ENCODE measurements around the gene UTS2B. TPM values are rescaled to one million over a fixed set of nuclear protein-coding genes. Genes with fewer than 3 reads are reported as not detected.

Gene UTS2B
- total RNA-seq, 1 donor from 2014 or later: 0.75 TPM

DNA sequence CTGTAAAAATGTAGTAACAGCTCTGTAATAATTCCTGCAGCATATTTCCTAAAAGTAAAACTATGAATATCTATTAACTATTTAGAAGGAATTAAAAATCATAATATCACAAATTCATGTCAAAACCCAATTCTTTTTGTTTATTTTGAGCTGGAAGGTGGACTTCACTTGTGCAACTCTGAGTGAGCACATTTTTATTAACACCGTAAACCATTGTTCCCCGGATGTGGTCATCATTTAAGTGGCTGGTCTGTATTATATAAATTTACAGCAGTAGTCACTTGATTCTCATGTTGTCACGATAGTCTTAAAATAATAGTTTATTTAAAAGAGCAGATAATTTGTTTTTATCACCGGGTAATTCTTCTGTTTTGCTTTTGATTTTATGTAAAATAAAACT is 43.0 kb upstream of the UTS2B start:
- Histone ChIP-seq H3K9me3 (no peaks in the 10 kb centered on the region), H3K4me1 (peaks cover 32% of the 10 kb centered on the region), H3K27me3 (no peaks in the 10 kb centered on the region), H3K4me3 (no peak overlapping the region), H3K27ac (peak overlapping the region; percentile 1), H3K36me3 (peaks cover 33% of the 10 kb centered on the region)
- TF ChIP-seq, protein P1, sequence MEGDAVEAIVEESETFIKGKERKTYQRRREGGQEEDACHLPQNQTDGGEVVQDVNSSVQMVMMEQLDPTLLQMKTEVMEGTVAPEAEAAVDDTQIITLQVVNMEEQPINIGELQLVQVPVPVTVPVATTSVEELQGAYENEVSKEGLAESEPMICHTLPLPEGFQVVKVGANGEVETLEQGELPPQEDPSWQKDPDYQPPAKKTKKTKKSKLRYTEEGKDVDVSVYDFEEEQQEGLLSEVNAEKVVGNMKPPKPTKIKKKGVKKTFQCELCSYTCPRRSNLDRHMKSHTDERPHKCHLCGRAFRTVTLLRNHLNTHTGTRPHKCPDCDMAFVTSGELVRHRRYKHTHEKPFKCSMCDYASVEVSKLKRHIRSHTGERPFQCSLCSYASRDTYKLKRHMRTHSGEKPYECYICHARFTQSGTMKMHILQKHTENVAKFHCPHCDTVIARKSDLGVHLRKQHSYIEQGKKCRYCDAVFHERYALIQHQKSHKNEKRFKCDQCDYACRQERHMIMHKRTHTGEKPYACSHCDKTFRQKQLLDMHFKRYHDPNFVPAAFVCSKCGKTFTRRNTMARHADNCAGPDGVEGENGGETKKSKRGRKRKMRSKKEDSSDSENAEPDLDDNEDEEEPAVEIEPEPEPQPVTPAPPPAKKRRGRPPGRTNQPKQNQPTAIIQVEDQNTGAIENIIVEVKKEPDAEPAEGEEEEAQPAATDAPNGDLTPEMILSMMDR (IDR thresholded peaks at IDR 0.05): no peak
- intact Hi-C loops (cut with DNase I): no loop called here
- DNase-seq: no peak
- ATAC-seq: no peak

DNA sequence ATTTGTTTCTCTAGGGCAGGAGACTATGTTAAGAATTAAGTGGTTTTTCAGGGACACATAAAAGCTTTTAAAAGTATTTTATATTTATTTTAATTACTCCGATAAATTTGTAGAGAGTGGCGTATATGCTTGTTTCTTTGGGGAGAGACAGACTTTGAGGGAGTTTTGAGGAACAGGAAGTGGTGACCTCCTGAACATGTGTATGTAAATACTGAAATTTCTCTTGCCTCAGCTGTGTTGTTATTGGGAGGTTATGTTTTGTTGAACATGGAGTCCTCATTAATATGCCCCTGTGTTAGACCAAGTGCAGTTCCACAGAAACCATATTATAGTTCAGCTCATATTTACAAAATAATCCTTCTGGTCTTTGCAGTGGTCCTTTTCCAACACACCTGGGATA is 41.8 kb upstream of the UTS2B start:
- H3K27me3 ChIP-seq: no peaks in the 10 kb centered on the region
- peaks cover 26% of the 10 kb centered on the region for H3K4me1 ChIP-seq
- DNase-seq (no peak), ATAC-seq (no peak)
- no peak overlapping the region for H3K4me3 ChIP-seq
- no peak overlapping the region for H3K27ac ChIP-seq
- no peaks in the 10 kb centered on the region for H3K9me3 ChIP-seq
- TF ChIP-seq, protein P1 (IDR thresholded peaks at IDR 0.05): no peak
- H3K36me3 ChIP-seq: peaks cover 33% of the 10 kb centered on the region
- intact Hi-C loops (cut with DNase I): no loop called here

- ATAC-seq (peak; percentile 27), DNase-seq (no peak)
- no peaks in the 10 kb centered on the region for H3K27me3 ChIP-seq
- peaks cover 30% of the 10 kb centered on the region for H3K36me3 ChIP-seq
- intact Hi-C loops (cut with DNase I): no loop called here
- no peak overlapping the region for H3K4me3 ChIP-seq
- H3K9me3 ChIP-seq: no peaks in the 10 kb centered on the region
- peaks cover 21% of the 10 kb centered on the region for H3K4me1 ChIP-seq
- TF ChIP-seq, protein P1 (IDR thresholded peaks at IDR 0.05): no peak
- no peak overlapping the region for H3K27ac ChIP-seq
Observed at GRCh38 chr3:191369616-191370010, 39.3 kb upstream of the UTS2B start.

DNA sequence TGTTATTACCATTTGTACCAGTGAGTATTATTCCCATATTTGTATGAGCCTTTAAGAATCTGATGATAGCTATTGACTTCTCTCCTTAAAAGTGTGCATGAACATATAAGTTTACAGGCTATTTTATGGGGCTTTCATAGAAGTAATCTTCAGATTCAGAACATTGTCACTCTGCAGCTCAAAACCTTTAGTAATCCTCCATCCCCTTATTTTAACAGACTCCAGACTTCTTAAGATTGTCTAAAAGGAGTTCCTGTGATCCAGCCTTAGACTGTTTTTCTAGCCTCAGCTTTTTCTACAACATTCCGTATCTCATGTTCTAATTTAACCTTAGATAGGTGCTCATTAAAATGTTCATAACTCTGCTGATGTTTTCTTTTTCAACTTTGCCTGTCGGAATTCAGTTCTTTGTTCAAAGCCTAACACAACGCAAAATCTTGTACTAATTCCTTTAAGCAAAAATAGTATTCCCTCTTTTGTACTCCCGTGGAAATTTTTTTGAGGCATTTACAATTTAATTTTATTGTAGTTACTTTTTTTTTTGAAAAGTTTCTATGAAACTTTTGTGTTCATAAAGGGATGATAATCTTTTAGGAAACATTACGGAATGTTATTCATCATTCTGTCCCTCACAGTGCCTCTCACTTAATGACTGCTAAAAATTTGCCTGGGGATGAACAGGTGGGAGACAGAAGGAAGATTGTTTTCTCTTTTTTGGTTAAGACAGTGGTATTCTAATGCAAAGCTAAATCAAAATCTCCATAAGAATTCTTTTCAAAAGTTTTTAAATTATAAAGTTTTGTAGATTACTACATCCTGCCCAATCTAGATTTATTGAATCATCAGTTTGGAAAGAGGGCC is 38.7 kb upstream of the UTS2B start:
- Histone ChIP-seq H3K9me3 (no peaks in the 10 kb centered on the region), H3K4me1 (peaks cover 21% of the 10 kb centered on the region), H3K4me3 (no peak overlapping the region), H3K36me3 (peaks cover 34% of the 10 kb centered on the region), H3K27ac (no peak overlapping the region), H3K27me3 (no peaks in the 10 kb centered on the region)
- intact Hi-C loops (cut with DNase I): no loop called here
- no peak for ATAC-seq
- TF ChIP-seq, protein P1 (IDR thresholded peaks at IDR 0.05): no peak
- DNase-seq: no peak

GRCh38 chr3:191366675-191367074 is 36.3 kb upstream of the UTS2B start:
- Histone ChIP-seq H3K36me3 (peaks cover 54% of the 10 kb centered on the region), H3K27me3 (no peaks in the 10 kb centered on the region), H3K9me3 (no peaks in the 10 kb centered on the region), H3K27ac (no peak overlapping the region), H3K4me1 (peaks cover 8% of the 10 kb centered on the region), H3K4me3 (no peak overlapping the region)
- intact Hi-C loops (cut with DNase I): no loop called here
- DNase-seq (no peak), ATAC-seq (no peak)
- TF ChIP-seq, protein P1 (IDR thresholded peaks at IDR 0.05): no peak

All from upper lobe of right lung (tissue), 1 donor.